GM12801 (cell line): Measurements from ENCODE around the gene CYRIA.

Experiments
- TF ChIP-seq, protein P1 (sequence below): IDR thresholded peaks from one replicate; pipeline ENCODE4 v1.5.1; 2011; ENCODE audit warnings: control low read depth; ENCODE audit not compliant: insufficient read length; ENCODE audit errors: extremely low read depth

The CYRIA gene

DNA sequence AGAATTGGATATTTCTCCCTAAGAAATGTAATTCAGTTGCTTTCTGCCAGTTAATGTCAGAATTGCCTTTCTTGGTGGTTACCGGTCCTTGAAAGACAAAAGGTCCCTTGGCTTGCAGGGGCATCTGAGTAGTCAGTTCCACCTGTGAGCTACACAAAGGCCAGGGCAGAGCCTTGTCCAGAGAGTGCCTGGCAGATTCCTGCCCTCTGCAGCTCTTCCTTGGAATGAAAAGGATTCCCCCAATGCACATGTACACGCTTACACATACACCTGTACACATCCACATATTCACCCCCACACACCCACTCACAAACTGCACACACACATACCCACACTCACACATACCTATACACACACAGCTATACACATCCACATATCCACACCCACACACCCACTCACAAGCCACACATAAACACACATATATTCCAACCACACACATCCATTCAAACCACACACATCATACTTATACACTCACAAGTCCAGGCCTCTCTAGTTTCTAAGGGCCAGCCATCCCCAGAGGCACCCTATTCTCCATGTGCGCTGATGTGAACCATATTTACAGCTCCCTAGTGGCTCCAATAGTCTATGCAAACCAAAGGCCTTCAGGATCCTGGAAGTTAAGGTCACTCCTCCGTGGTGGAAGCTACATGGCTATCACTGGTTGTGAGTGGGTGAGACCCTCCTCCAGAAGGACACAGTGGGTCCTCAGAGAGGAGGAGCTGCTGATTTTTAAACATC, 9.6 kb downstream of the CYRIA start:
- TF ChIP-seq, protein P1, sequence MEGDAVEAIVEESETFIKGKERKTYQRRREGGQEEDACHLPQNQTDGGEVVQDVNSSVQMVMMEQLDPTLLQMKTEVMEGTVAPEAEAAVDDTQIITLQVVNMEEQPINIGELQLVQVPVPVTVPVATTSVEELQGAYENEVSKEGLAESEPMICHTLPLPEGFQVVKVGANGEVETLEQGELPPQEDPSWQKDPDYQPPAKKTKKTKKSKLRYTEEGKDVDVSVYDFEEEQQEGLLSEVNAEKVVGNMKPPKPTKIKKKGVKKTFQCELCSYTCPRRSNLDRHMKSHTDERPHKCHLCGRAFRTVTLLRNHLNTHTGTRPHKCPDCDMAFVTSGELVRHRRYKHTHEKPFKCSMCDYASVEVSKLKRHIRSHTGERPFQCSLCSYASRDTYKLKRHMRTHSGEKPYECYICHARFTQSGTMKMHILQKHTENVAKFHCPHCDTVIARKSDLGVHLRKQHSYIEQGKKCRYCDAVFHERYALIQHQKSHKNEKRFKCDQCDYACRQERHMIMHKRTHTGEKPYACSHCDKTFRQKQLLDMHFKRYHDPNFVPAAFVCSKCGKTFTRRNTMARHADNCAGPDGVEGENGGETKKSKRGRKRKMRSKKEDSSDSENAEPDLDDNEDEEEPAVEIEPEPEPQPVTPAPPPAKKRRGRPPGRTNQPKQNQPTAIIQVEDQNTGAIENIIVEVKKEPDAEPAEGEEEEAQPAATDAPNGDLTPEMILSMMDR, result no peak

DNA sequence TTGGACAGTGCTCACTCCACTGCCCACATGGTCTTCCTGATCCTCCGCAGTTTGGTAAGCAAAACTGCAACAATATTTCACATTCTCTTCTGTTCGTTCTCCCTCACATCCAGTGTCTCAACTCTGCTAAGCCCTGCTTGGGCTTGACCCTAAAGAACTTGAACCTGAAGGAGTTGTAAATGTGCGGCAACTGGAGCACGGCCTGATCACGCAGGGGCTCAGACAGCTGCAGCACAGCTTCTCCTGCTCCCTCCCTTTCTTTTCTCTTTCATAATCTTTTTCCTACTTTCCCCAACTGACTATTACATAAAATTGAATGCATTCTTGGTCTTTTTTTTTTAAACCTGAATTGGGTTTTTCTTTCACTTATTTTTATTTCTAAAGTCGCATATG, 10.2 kb downstream of the CYRIA start:
- TF ChIP-seq, protein P1, result no peak

DNA sequence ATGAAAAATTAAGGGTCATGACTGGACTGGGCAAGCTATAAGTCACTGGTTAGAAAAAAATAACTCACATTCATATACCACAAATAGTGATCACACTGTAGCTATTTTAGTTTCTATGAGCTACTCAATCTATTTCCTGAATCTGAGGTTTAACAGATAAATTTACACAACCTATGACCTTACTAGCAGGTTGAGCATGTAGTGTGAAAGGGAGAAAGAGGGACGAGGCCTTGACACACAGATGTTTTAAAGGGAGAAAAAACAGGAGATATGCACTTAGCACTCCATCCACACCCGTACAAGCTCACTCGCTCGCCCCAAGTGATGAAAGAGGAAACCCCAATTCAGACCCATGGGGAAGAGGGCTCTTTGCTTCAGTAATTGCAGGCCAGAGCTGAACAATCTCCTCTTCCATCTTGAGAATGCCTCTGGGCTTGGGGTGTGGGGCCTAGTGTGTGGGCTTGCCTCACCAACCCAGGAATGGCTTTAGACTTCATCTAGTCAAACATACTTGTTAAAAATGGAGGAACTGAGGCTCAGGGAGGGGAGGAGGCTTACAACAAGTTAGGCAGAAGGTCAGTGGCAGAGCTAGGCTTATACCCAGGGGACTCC, 10.7 kb downstream of the CYRIA start:
- TF ChIP-seq, protein P1, result no peak

DNA sequence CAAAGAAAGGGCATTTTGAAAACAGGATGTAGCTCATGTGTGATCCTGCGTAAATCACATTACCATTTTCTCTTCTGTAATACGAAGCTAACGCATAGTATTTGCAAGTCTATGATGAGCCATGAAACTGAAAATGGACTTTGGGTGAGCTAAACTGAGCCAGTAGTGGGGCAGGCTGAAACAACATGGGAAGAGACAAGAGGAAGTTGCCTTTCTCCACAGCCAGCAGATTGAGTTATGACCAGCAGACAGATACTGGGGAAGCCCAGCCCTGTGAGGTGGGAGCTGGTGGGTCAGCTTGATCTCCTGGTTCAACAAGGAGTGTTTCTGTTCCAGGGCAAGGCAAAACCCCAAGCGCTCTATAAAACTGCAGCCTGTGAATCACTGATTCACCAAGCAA, 11.8 kb downstream of the CYRIA start:
- TF ChIP-seq, protein P1, result no peak

DNA sequence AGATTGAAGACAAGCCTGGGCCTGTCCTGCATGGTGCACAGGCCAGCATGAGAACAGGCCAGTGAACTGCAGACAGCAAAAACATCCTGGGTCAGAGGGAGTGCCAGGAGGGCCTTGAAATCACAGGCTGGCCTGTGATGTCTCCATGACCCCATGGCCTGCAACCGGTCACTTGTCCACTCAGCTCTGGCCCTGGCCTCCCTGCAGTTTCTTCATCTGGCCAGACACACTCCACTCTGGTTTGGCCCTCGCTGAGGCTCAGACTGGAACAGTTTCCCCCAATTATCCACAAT, 12.6 kb downstream of the CYRIA start:
- TF ChIP-seq, protein P1, result no peak

DNA sequence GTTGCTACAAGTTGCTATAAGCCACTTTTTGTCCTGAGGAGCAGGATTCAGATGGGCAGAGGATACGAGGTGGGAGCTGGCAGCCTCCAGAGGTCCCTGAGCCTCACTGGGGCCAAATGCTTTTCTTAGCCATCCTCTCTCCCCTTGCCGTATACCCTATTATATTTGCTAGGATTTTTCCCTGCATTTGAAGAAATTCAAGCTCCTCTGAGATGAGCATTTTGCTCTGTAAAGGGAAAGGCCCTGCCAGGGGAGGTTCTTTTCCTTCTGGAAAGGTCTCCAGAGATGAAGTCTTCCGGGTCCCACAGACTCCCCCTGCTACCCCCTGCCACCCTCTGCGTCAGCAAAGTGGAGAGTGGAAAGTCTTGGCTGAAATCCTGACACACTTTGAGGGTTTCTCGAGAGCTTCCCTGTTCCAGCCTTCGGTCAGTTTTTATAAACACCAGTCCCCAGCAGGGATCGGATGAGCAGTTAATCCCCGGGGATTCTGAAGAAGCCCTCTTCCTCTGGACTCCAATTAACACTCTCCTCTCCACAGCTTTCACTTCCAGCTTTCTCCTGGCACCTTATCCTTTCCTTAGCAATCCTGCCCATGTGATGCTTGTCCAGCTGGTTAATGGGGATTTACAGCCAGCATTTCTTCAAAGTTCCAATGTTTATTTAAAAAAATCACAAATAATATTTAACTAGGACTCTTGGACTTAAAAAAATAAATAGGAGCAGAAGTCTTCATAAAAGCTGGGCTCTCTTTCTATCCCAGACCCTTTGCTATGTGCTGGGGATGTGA, 13.1 kb downstream of the CYRIA start:
- TF ChIP-seq, protein P1, result no peak

DNA sequence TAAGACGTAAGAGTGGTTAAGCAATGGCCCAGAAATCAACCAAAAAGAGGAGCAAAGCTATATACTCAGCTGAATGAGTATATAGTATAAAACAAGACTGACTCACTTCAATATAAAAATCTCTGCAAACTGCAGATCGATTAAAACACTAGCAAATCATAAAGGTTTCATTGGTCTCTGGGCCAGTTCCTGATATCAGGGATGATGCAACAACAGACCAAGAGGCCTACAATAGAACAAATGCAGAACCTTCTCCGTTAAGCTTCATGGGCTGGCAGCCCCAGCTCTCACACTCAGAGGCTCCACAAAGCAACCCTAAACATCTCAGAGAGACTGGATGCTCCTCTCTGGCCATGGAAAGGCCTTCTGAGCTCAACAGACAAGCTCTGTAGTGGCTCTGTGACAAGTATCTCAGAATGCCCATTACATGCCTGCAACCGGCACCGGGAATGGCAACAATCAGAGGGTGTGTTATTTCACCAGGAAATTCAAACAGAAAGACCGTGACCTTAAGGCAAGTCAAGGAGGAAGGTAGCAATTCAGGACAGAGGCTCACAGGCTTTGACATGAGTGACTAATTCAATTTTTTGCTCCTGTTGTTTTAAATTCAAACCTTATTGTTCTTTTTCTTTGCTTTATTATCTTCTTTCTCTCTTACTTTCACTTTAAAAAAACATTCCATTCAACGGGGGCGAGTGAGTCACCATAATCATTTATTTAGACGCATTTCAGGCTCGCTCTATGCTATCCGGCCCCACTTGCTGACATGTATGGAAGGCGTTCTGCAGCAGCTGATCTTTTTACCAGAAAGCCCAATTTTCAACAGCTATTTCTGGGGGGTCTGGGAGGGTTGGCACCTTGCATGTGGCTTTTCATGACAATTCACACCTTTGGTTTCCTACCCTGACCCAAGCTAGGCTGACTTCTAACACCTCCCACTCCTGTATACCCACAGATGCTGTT, 15.1 kb downstream of the CYRIA start:
- TF ChIP-seq, protein P1, result no peak
